Activated T-helper 1 cell treated with Interleukin-2 at 50 U/mL for 16 hours (primary cell): ENCODE measurements around the gene ZBTB16.

Experiments used
- DNase-seq: peaks from one replicate; pipeline ENCODE4 v3.0.0-alpha.2; 2020; ENCODE audit warnings: low read depth

The ZBTB16 gene

DNA sequence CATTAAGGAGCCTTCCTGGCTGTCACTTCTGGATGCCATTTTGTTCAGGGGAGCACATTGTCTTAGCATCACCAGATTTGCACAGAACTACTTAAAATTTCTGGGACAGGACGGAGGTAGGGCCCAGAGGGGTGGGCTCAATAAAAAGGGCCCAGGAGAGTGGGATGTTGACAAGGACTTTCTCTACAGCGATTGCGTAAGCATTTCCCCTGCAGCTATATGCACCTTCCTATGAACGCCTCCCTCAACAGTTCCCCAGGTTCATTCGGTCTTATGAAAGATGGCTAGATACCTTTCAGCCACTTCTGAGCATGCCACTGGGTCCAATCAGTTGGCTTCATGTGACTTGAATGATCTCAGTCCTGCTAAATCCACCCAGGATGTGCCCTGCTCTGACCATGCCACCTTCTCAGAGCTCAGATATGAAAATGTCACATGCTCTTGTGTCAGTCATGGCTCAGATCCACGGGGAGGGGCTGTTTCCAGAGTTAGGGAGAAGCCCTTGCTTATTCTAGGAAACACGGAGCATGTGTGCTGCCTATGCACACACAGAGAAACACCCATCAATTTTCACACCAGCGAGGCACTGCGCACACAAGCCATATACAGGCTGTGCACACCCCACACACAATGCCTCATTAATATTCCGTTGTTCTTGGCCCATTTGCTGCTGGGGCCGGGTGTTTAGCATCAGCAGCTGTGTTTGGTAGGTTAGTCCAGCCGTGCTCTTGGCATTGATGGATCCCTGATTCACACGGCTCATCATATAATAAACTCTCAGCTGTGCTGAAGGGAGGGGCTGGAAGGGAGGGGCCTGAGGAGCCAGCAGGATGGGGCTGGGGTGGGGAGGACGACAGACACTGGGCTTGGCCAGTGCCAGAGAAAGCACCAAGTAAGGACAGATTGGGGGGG is 184.2 kb downstream of the ZBTB16 start:
- no peak for DNase-seq

DNA sequence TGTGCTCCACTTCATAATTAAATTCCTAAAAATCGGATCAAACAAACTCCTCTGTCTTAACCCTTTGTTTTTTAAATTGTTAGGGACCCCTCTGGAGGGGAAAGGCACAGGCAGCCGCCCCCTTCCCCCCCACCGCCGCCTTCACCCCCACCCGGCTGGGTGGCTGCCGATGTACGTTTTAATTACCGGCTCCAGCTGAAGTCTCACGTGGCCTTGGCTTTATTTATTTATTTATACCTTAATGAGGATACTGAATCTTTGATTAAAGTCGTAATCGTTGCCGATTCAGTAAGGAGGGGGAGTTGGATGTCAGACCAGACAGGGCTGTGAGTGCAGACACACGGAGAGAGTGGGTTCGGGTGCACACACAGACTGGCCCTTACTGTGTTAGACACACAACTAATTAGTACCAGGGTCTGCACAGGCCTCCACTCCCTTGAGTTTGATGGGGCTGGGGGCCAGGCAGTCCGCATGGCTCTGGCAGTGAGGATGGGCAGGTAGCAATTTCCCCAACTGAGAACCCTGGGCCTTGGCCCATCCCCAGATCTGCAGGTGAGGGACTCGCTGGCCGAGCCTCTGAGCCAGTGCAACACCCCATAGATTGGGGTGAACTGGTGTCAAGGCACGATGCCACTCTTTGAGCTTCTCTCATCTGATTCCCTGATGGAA is 185.3 kb downstream of the ZBTB16 start:
- no peak for DNase-seq

DNA sequence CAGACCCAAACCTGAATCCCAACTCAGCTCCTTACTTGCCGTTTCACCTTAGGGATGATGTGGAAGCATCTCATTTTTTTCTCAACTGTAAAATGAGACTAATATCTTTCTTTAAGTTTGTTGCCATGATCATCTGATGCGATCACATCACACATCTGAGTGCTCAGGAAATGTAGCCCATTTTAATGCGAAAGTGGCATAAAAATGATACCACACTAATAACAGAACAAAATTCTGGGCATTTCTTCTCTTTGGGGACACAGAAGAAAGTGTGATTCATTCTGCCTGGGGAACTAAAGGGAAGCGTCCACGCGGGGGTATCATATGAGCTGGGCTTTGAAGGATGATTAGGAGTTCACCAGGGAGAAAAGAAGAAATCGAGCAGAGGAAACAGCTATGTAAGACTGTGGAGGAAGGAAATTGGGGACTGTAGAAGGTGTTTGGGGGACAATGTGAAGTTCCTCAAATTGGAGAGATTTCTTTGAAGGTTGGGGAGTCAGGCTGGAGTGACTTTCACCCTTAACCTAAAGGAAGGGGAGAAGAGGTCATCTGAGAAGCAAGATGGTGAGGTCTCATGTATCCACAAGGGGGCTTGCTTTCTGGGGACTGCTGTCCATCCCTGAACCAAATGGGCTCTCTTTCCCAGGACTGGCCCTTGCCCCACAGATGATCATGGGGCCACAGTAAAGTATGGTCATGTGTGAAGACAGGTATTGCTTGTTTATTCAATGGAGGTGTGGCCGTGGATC is 187.0 kb downstream of the ZBTB16 start:
- no peak for DNase-seq

DNA sequence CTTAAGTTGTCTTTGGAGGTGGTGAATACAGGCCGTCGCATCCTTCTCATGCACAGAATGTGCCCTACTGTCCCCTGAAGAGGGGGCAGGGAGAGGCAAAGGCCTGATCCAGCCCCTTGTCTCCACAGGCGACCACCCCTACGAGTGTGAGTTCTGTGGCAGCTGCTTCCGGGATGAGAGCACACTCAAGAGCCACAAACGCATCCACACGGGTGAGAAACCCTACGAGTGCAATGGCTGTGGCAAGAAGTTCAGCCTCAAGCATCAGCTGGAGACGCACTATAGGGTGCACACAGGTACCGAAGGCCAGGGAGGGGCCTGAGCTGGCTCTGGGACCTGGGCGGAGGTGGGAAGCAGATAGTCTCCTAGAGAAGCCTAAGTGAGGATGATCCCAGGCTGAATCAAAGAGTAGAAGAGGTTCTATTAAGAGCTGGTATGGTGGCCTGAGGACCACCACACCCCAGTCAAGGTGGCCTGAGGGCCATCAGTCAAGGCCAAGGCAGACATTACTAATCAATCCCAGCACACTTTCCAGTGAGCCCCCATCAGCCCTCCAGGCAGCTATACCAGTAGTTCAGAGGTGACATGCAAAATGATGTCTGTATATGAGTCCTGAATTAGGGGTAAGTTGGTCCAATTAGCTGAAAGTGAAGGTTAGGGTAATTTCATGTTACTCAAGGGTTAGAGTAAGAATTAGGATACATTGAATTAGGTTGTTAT is 187.7 kb downstream of the ZBTB16 start:
- DNase-seq = no peak

DNA sequence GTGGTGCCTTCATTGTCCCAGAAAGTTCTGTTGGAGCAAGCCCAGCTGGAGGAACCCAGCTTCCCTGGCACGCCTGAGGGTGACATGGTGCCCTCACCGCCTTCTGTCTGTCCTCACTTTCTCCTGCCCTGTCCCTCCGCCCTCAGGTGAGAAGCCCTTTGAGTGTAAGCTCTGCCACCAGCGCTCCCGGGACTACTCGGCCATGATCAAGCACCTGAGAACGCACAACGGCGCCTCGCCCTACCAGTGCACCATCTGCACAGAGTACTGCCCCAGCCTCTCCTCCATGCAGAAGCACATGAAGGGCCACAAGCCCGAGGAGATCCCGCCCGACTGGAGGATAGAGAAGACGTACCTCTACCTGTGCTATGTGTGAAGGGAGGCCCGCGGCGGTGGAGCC is 190.7 kb downstream of the ZBTB16 start:
- DNase-seq = no peak

DNA sequence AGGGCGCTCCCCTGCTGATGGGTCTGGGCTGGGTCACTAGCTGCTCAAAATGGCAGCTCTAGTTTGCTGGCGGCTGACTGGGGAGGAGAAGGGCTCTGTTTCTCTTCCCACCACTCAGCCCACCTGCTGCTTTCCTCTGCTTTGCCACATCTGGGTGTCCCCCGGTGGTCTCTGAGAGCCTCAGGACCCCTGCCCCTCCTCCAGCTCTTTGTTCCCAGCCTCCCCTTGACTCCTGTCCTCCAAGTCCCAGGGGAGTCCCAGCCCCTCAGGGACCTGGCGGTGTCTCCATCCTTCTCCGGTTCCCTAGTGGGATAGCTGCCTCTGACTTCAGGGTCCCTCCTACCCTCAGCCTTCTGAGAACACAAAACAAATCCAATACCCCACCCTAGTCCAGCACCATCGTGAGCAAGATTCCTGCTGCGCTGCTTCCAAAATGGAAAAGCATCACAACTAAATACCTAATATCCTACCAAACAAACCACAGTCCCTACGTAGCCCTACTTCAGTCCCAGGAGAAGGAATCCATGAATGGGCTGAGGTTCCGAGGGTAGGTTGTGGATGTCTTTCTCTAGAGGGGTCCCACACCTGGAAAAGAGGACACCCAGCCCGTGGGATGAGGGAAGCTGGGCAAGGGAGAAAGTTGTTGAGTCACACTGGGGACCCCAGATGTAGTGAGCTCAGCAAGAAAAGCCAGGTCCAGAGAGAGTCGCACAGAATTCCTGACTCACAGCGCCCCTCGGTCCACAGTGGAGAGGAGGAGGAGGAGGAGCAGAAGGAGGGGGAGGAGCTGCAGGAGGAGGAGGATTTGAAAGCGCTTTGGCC is 191.7 kb downstream of the ZBTB16 start:
- DNase-seq = no peak

DNA sequence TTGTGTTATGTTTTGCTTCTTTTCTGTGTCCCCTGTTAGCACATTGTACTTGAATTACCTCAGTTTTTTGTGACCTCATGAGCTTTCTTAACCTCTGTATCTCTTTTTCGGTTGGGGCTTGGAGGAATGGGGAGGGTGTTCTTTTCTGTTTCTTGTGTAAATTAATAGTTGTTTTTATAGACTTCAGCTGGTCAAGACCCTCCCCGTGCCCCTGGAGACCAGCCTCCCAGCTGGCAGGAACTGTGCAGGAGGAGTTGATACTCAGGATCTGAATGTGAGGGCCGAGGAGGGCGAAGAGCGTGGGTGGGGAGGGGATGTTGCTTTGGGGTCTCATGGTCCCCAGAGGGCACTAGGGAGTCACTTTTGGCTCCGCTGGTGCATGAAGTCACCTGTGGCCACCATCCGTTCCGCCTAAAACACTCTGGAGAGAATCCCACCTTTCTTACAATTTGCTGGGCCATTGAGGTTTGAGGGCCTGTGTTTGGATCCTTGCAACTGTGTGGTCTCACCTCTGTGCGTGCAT is 192.4 kb downstream of the ZBTB16 start:
- DNase-seq = no peak

DNA sequence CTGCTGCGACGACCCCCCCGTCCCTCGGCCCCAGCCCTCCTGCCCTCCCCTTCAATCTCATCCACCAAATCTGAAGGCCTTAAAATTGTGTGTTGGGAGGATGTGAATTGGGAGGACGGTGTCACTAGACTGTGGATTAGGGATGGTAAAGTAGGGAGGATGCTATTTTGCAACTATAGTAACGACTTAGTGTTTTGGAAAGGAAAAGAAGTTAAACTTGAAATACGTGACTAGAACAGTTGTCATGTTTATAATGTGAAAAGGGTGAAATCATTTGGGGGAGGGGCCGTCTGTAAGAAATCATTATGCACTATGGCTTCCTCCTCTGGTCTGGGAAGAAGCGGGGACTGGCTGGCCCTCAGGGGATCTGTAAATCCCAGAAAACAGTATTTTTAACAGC is 193.3 kb downstream of the ZBTB16 start:
- no peak for DNase-seq

DNA sequence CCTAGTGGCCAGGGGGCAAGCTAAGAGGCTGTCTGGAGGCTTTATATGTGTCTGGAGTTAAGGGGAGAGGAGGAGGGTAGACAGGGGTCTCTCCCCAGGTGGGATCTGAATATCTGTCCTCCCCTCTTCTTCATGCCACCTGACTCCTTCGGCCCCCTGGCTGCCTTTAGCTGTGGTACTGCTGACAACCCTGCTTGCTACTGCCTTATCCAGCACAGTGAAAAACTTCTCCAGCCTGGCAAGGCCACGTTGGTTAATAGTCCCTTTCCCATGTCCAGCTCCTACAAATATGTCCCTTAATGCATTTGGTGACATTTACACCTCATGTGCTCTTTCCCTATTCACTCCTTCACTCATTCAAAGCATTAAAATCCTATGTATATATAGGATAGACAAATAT is 194.3 kb downstream of the ZBTB16 start:
- no peak for DNase-seq

DNA sequence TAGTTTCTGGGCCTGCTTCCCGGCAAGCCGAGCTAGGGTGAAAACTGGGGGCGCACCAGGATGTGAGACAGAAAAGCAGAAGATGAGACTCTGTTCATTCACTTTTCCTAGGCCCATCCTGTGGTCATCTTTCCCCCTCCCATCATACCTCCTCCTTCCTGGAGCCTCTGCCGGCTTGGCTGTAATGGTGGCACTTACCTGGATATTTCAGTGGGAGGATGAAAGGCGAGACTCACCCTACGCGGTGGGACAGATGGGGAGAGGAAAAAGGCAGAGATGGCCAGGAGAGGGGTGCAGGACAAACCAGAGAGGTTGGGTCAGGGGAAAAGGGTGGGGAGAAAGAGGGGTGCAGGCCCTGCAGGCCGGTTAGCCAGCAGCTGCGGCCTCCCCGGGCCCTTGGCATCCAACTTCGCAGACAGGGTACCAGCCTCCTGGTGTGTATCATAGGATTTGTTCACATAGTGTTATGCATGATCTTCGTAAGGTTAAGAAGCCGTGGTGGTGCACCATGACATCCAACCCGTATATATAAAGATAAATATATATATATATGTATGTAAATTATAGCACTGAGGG is 195.1 kb downstream of the ZBTB16 start:
- no peak for DNase-seq

DNA sequence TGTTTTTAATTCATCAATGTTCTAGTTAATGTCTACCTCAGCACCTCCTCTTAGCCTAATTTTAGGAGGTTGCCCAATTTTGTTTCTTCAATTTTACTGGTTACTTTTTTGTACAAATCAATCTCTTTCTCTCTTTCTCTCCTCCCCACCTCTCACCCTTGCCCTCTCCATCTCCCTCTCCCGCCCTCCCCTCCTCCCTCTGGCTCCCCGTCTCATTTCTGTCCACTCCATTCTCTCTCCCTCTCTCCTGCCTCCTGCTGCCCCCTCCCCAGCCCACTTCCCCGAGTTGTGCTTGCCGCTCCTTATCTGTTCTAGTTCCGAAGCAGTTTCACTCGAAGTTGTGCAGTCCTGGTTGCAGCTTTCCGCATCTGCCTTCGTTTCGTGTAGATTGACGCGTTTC is 195.8 kb downstream of the ZBTB16 start:
- no peak for DNase-seq

DNA sequence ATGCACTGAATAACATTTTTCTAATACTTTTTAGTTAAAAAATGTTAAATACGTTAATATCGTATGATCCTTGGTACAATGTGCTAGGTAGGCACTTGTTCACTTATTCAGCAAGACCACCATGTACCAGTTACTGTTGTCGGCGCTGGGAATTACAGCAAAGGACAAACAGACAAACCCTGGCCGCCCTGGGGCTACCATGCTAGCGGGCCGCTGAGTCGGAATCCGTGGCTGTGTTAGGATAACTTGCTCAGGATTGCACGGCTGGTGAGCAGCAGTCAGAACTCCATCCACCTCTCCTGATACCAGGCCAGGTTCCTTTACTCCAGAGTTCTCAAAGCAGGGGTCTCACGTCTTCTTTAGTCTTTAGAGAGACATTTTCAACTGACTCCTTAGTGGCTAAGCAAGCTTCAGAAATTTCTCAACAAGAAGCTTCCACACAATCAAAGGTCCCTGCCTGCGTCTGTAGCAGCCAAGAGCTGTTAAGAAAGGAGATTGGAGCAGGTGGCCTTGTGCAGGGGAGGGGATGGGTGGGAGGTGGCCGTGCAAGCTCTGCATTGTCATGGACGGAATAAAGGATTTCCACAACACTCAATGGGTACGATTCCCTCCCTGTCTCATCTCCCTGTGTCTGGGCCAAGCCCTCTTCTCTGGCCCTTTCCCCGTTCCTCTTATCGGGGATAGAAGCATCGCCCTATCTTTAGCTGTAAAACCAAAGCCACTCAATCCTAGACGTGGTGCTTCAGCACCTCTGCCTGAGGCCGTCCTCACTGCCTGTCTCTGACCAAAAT is 196.9 kb downstream of the ZBTB16 start:
- DNase-seq = no peak

DNA sequence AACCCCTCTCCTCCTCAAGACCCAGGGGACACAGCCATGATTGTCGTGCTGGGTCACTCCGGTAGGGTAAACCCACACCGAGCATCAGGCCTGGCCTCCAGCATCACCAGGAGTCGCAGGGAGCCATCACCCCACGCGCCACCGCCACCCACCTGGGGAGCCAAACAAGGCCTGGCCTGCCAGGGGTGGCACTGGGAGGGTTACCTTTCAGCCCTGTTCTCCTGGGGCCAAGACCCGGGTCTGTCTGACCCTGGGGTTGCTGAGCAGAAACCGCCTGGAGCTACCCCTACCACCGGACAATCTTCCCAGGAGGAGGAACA is 197.4 kb downstream of the ZBTB16 start:
- no peak for DNase-seq

DNA sequence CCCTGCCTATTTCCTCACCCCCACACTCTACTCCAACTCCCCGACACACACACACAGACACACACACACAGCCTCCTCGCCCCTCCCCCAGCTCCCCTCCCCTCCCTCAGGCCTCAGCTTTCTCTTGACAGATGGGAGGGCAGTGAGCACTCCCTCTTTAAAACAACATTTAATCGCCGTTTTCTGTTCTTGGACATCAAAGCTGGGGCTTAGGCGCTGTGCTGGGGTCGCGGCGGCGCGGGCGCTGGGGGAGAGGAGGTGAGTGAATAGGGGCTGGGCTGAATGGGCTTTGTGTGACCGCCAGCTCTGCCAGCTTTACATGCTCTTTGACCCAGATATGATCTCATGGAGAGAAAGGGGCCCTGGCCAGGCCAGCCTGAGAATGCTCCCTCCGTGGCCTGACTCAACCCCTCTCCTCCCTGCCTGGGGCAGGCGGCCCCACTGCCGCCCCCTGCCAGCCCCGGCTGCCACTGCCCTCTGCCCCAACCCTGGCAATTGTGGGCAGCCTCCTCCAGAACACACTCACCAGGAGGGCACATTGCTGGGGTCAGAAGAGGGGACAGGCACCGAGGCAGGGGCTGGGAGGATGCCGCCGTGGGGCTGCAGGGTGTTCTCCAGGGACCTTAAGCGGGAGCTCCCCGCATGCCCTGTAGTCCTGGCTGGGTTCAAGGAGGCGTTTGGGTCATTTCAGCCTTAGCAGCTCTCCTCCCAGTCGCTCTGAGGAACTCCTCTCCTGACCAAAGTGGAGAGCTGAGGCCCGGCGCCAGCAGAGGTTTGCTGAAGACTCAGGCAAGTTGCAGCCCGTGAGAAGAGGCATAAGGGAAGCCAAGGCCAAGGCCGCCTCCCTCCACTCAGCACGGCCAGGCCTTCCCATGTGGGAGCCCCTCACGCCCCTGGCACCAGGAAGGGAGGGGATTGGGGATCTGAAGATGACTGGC is 198.4 kb downstream of the ZBTB16 start:
- DNase-seq = no peak

DNA sequence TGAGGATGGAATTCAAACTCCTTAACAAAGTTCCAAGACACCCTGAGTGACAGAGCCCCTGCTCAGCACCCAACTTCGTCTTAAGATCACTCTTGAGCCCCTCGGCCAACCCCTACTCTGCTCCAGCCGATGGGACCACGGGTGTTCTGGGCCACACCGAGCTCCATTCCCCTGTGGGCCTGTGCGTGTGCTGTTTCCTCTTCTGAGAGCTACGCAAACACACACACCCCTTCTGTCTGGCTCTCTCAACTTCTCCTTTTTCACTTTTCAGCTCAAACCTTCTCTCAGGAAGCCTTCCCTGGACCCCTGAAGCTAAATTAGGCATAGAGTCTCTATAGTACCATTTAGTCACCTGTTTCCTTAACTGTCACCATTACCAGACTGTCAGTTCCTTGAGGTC is 199.2 kb downstream of the ZBTB16 start:
- no peak for DNase-seq

DNA sequence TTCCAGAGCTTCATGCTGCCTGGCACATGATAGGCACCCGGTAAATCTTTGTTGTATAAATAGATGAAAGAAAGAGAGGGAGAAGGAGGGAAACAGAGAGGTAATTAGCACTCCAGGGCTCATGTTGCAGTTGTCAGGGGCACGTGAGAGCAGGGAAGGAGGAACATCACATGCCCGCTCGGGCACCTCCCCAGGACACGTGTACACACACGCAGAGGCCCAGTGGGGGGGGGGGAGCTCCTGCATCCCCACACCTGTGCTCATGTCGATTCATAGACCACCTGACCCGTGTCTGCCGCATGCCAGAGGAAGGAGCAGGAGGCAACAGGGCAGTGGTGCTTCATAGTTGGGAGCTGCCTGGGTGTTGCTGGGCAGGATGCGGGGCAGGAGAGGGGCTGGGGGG is 199.6 kb downstream of the ZBTB16 start:
- no peak for DNase-seq

DNA sequence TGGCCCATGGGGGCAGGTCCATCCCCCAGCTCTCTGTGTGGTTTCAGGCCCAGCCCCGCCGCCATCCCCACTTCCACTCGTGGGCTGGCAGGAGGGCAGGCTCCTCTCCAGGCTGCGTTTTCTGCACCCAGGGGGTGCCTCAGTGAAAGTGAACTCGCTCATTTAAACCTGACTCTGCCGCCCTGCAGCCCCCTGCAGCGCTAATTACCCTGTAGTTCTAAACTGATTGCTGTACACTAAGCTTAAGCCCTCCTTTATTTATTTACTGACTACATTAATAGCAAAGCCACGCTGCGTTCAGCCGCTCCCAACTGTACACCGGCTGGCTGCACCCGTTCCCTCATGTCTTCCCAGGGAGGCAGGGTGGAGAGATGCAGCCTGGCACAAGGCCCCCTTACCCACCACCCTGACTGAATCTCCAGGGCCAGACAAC is 200.1 kb downstream of the ZBTB16 start:
- DNase-seq = no peak

DNA sequence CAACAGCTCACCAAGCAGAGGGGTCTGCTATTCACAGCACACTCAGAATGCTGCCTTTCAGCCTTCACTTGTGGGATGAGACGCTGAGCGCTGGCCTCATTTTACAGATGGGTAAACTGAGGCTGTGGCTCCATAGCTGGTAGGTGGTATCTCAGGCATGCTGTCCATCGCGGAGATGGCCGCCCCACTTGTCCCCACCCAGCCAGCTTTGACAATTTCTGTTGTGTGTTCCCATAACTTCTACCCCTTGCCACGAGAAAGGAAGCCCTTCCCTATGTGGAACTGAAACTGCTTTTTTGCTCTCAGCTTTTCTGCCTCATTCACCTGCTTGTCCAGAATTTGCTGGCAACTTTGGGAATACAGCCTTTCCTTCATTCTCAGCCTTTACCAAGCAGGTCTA is 200.6 kb downstream of the ZBTB16 start:
- no peak for DNase-seq

DNA sequence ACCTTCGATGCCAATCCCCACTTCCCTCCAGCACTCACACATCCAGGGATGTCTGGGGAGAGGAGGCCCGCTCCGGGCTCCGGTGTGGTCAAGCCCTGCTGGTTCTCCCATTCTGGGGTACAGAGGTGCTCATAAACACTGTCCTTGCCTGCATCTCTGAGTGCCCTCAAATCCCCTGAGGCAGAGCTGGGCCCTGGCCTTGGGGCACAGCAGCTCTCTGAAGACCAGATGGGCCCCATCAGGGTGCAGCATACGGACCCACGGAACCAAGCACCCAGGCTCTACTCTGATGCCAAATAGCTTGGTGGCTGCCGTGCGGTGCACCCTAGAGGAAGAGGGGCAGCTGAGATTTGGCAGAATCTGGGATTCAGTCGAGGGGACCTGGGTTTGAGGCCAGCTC is 201.0 kb downstream of the ZBTB16 start:
- DNase-seq = no peak
